NCI-H345 (cell line): ENCODE results near the gene ATP9B.
"Not testable (repeated sequence)": the region's sequence is repeated elsewhere in the genome, so short reads cannot be mapped to it uniquely, and the experiment has no call there.

Experiments
- DNase-seq: peaks from one replicate; lab custom pipeline; 2025; lab: John Stamatoyannopoulos, UW

The ATP9B gene

DNA sequence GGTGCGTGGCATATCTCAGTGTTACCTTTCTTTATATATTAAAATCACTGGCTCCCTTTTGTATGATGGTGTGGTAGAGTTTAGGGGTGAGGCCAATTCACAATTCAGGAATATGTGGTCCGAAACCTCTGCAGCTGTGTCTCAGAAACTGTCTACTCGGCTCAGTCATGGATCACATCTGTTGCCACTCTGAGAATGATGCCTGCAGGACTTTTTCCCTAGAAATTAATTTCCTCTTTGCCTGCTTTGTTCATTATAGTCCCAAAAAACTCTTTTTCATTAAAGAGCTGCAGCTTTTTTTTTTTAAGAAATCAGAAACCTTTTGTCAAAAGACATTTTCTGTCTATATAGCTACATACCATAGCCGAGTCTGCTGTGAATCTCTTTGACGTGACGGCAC is 221.7 kb downstream of the ATP9B start:
- DNase-seq, result no peak

- DNase-seq, result no peak
Measured at GRCh38 chr18:79294235-79294634, 225.0 kb downstream of the ATP9B start.

DNA sequence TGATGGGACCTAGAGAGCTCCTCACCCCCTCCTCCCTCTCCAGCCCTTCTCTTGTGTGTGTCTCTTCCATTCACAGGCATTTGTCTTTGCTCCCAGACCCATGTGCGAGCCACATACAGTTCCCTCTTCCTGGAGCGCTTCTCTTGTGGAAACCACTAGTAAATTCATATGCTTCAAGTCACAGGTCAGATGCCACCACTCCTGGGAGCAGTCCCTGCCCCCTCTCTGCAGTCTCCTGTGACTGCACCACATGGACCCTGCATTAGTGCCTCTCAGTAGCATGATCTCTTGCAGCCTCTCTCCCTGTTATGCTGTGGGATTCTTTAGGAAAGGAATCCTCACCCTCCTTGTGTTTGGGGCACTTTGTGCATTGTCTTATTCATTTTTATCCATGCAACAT is 230.1 kb downstream of the ATP9B start:
- DNase-seq, result no peak

DNA sequence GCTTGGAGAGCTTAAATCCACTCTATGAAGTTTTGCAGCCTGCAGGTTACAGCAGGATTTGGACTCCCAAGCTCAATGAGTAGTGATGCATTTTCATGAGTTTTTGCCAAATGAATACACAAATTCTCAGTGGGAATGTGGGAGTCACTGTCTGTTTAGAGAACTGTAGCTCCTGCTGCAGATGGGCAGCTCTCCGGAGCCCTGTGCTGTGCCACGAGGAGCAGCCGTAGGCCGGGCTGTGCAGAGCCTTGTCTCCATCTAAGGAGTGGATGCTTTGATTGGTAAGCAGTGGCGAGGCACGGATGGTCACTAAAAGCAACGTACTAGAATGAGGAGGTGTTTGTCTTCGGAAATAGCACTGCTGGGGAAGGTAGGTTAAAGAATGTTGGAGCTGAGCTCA is 230.5 kb downstream of the ATP9B start:
- no peak for DNase-seq

DNA sequence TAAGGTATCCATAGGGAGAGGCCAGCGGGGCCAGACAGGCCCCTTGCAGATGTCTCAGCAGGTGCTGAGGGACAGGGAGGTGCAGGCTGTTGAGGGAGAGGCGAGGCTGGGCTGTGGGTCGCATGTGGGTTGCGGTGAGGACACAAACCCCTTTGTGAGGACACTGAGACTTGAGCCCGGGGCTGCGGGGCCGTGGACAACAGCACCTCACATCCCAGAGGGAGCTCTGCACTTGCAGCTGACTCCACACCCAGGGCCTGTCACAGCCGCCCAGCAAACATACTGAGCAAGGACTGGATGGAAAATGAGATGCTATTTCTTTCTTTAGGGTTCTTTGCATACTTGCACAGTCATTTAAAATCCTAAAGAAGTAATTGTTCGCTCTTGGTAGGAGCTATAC is 231.2 kb downstream of the ATP9B start:
- DNase-seq, result no peak

GRCh38 chr18:79302120-79302519 is 232.9 kb downstream of the ATP9B start:
- DNase-seq, result no peak

GRCh38 chr18:79305911-79306310 is 236.7 kb downstream of the ATP9B start:
- DNase-seq, result no peak

- no peak for DNase-seq
Measured at GRCh38 chr18:79309614-79310358, 240.6 kb downstream of the ATP9B start.

- DNase-seq, result no peak
Measured at GRCh38 chr18:79314838-79315388, 245.7 kb downstream of the ATP9B start.

GRCh38 chr18:79315596-79315995 is 246.4 kb downstream of the ATP9B start:
- DNase-seq, result peak; percentile 63

GRCh38 chr18:79317703-79318102 is 248.5 kb downstream of the ATP9B start:
- no peak for DNase-seq

DNA sequence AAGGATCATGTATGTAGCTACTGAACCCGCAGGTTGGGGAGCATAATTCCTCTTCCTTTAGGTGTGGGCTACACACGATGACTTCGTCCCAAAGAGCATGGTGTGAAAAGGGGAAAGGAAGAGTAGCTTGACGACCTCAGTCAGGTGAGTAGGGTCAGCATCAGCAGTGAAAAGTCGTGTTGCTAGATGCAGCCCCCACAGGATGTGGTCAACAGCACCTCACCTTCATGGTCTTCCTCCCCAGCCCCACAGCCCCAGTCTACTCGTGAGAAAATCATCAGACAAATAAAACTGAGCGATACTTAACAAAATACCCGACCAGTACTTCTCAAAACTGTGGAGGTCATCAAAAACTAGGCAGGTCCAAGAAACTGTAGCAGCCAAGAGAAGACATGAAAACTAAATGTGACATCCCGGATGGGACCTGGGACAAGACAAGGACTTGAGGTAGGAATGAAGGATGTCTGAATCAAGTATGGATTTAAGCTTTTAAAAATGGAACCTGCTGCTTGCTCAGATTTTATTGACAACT is 249.0 kb downstream of the ATP9B start:
- no peak for DNase-seq

GRCh38 chr18:79320216-79320850 is 251.1 kb downstream of the ATP9B start:
- no peak for DNase-seq

- DNase-seq, result no peak
Measured at GRCh38 chr18:79321625-79322405, 252.6 kb downstream of the ATP9B start.

GRCh38 chr18:79322441-79322840 is 253.2 kb downstream of the ATP9B start:
- DNase-seq, result no peak

DNA sequence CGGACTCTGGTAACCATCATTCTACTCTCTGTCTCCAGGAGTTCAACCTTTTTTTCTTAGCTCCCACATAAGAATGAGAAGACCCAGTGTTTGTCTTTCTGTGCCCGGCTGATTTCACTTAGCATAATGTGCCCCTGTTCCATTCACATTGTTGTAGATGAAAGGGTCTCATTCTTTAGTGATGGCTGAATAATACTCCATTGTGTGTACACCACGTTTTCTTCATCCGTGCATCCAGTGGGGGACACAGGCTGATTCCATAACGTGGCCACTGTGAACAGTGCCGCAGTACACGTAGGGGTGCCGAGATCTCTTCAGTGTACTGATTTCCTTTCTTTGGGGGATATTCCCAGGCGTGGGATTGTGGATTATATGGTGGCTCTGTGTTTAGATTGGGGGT is 254.3 kb downstream of the ATP9B start:
- no peak for DNase-seq

GRCh38 chr18:79326413-79327198 is 257.4 kb downstream of the ATP9B start:
- no peak for DNase-seq

GRCh38 chr18:79327199-79327721 is 258.1 kb downstream of the ATP9B start:
- no peak for DNase-seq

GRCh38 chr18:79327915-79328314 is 258.7 kb downstream of the ATP9B start:
- DNase-seq, result not testable (repeated sequence)

GRCh38 chr18:79328887-79329286 is 259.7 kb downstream of the ATP9B start:
- DNase-seq, result no peak

DNA sequence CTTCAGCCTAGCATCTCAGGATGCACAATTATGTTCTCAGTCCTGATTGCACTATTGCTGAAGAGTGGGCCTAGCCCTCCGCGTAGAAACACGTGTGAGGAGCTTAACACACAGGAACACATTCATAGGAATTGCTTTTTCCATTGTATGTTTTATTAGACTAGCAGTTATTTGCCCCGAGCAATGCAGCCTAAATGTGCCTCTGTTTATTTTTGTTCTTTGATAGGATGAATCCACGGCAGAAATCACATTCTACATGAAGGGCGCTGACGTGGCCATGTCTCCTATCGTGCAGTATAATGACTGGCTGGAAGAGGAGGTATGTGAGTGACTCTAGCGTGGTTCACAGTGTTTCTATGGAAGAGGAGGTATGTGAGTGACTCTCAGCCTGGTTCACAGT is 260.6 kb downstream of the ATP9B start:
- DNase-seq, result no peak
